ENCODE measurements around the gene MED31. TPM values are rescaled to one million over a fixed set of nuclear protein-coding genes. Genes with fewer than 3 reads are reported as not detected.
"Not testable (repeated sequence)": the region's sequence is repeated elsewhere in the genome, so short reads cannot be mapped to it uniquely, and the experiment has no call there.

MED31 gene
- total RNA-seq, 1 donor from 2014 or later = not detected

GRCh38 chr17:6596941-6597340 is 54.5 kb downstream of the MED31 start:
- no peaks in the 10 kb centered on the region for H3K9me3 ChIP-seq
- intact Hi-C loops (cut with DNase I) = no loop called here
- H3K4me3 ChIP-seq = no peak overlapping the region
- H3K4me1 ChIP-seq = peaks cover 0 to 4% of the 10 kb centered on the region in 2 donors
- TF ChIP-seq CTCF (IDR thresholded peaks at IDR 0.05) = no peak
- no peaks in the 10 kb centered on the region for H3K27me3 ChIP-seq
- H3K36me3 ChIP-seq = peaks cover 39 to 48% of the 10 kb centered on the region in 2 donors
- DNase-seq (ENCODE audit: low spot score in 2 of 2) = no peak
- no peak overlapping the region for H3K27ac ChIP-seq

GRCh38 chr17:6596511-6596910 is 54.9 kb downstream of the MED31 start:
- Histone ChIP-seq H3K27me3 (no peaks in the 10 kb centered on the region), H3K27ac (no peak overlapping the region), H3K36me3 (peaks cover 42 to 53% of the 10 kb centered on the region in 2 donors), H3K4me1 (peaks cover 0 to 4% of the 10 kb centered on the region in 2 donors), H3K9me3 (no peaks in the 10 kb centered on the region), H3K4me3 (no peak overlapping the region)
- intact Hi-C loops (cut with DNase I) = no loop called here
- no peak for TF ChIP-seq CTCF (IDR thresholded peaks at IDR 0.05)
- DNase-seq (ENCODE audit: low spot score in 2 of 2) = no peak

- H3K36me3 ChIP-seq = peaks cover 44 to 57% of the 10 kb centered on the region in 2 donors
- H3K9me3 ChIP-seq = no peaks in the 10 kb centered on the region
- TF ChIP-seq CTCF (IDR thresholded peaks at IDR 0.05) = no peak
- H3K27me3 ChIP-seq = no peaks in the 10 kb centered on the region
- no peak overlapping the region for H3K4me3 ChIP-seq
- no peak overlapping the region for H3K27ac ChIP-seq
- peaks cover 0 to 4% of the 10 kb centered on the region in 2 donors for H3K4me1 ChIP-seq
- intact Hi-C loops (cut with DNase I) = no loop called here
- no peak for DNase-seq (ENCODE audit: low spot score in 2 of 2)
Observed at GRCh38 chr17:6596081-6596480, 55.3 kb downstream of the MED31 start.

- DNase-seq (ENCODE audit: low spot score in 2 of 2); H3K9me3 ChIP-seq; intact Hi-C loops (cut with DNase I); H3K27me3 ChIP-seq; H3K4me3 ChIP-seq; H3K4me1 ChIP-seq; H3K27ac ChIP-seq: not testable (repeated sequence)
- H3K36me3 ChIP-seq = peaks cover 64 to 74% of the 10 kb centered on the region in 2 donors
Observed at GRCh38 chr17:6593371-6593770, 58.0 kb downstream of the MED31 start.

Other genes with a start within 250 kb of the MED31 start
- gene AIPL1, start 216.5 kb downstream of the MED31 start, total RNA-seq = not detected
- gene PIMREG, start 207.2 kb downstream of the MED31 start, total RNA-seq = not detected
- gene PITPNM3, start 95.0 kb downstream of the MED31 start, total RNA-seq = 10.4 TPM
- 2.9 TPM for gene KIAA0753, start 10.9 kb downstream of the MED31 start, total RNA-seq
- 0.96 TPM for gene TXNDC17, start 10.5 kb downstream of the MED31 start, total RNA-seq
- 4.3 TPM for gene C17orf100, start 157 bp upstream of the MED31 start, total RNA-seq
- gene SLC13A5, start 61.8 kb upstream of the MED31 start, total RNA-seq = 0.21 TPM
- gene XAF1, start 104.4 kb upstream of the MED31 start, total RNA-seq = 39.8 TPM
- gene FBXO39, start 124.6 kb upstream of the MED31 start, total RNA-seq = not detected
- gene TEKT1, start 180.1 kb upstream of the MED31 start, total RNA-seq = not detected